ENCODE results near the gene SPATA12. TPM values are rescaled to one million over a fixed set of nuclear protein-coding genes. Genes with fewer than 3 reads are reported as not detected.

SPATA12 gene
- total RNA-seq, 1 experiment from 2014 or later, result 0.86 TPM

DNA sequence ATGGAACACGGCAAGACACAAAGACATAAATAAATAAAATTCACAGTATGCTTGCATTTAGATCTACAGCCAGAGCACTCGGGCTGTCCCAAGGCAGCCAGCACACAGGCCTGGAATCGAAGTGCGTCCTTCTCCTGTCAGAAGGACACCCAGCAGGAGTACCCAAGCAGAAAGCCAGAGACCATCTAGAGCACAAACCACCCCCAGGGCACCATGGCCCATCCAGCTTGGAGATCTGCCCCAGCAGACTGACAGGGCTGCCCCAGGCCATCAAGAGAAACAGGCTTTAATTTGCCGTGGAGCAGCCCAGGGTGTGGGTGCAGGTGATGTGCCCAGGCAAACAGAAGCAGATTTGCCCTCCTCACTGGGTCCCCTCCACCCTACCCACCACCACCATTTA lies 7.8 kb upstream of the SPATA12 start:
- DNase-seq (ENCODE audit: low spot score), result no peak

DNA sequence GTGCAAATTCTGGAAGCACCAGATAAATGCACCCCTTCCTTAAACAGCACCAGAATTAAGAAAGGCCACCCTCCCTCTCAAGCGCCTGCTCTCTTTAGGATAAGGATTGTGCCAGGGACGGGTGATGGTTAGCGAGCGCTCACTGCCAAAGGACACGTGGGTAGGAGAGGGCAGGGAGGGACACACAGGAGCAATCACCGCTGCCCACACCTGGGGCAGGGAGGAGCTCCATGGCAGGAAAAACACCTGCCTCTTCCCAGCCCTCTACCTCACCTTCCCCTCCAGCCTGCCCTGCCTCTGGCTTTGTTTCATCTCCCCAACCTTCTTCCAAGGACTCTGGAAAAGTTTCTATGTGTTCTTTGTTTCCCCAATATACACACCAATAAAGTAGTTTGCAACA lies 7.3 kb upstream of the SPATA12 start:
- no peak for DNase-seq (ENCODE audit: low spot score)

DNA sequence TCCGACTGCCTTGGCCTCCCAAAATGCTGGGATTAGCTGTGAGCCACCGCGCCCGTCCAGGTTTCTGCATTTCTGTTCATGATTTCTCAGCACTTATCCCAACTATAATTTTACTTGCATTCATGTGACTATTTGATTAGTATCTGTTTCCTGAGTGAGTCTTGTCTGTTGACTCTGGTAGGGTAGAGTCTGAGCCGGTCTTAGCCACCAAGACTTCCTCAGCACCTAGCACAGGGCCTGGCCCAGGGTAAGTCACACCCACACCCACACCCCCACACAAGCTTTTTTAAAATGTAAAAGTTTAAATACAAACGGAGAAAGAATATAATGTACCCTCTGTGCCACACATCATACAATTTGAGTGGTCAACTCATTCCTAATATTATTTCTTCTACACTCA lies 3.1 kb upstream of the SPATA12 start:
- no peak for DNase-seq (ENCODE audit: low spot score)

DNA sequence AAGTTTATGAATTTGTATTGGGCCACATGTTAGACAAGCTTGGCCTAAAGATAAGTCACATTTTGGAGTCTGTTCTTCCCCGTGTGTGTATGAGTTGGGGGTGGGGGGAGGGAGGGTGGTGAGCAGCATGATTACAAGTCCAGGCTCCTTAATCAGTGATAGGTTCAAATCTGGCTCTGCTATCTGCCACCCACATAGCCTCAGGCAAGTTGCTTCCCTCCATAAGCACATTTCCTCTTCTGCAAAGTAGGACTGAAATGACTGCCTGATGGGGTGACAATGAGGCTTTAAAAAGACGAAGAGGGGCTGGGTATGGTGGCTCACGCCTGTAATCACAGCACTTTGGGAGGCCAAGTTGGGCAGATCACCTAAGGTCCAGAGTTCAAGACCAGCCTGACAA lies 1.1 kb upstream of the SPATA12 start:
- no peak for DNase-seq (ENCODE audit: low spot score)

DNA sequence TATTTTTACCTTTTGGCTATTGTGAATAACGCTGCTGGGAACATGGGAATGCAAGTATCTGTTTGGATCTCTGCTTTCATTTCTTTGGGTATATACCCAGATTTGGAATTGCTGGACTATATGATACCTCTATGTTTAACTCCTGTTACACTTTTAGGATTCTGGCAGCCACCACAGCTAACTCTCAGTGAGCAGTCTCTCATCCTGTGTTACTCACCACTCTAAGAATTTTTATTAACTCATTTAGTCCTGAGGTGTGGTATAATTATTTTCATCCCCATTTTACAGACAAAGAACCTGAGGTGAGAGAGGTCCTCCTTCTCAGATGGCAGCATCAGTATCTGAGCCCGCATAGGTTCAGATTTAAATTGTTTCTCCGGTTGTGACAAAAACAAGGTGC lies 1.1 kb downstream of the SPATA12 start:
- DNase-seq (ENCODE audit: low spot score), result no peak

DNA sequence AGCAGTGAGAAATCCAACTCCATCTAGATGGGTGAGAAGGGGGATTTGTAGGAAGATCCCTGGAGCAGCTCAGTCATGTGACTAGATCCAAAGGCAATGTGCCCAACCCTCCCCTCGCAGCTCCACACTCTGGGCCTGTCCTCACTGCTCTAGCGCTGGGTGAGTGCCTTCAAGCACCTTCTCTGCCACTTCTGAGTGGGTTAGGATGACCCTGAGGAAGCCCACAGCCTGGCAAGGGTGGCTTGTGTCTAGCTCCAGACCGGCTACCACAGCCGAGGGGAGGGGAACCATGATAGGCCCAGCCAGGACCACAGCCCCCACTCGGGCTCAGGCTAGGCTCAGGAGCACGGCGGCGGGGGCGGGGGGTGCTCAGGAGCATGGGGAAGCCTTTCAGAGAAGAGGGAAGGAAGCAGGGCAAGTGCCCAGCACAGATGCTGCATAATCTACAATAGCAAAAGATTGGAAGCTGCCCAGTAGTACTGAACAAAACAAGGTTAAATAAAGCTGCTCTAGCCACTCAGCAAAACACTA lies 1.7 kb downstream of the SPATA12 start:
- DNase-seq (ENCODE audit: low spot score), result no peak

DNA sequence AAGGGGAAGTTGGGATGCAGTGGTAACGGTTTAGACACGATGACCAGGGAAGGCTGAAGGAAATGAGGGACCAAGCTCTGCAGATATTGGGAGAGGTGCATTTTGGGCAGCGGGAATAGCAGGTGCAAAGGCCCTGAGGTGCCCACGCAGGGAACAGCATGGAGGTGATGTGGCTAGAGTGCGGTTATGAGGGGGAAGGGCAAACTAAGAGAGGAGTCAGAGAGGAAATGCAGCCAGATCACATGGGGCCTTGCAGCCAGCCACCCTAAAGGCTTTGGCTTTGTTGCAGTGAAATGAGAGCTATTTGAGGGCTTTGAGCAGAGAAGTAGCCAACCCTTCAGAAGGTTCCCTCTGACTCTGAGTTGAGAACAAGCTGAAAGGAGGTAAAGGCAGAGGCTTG lies 2.6 kb downstream of the SPATA12 start:
- no peak for DNase-seq (ENCODE audit: low spot score)

DNA sequence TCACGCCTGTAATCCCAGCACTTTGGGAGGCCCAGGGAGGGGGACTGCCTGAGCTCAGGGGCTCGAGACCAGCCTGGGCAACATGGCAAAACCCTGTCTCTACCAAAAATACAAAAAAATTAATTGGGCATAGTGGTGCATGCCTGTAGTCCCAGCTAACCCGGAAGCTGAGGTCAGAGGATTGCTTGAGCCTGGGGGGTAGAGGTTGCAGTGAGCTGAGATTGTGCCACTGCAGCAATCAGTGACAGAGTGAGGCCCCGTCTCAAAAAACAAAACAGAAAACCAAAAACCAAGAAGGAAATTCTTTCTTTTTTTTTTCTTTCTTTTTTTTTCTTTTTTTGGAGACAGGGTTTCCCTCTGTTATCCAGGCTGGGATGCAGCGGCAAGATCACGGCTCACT lies 3.5 kb downstream of the SPATA12 start:
- DNase-seq (ENCODE audit: low spot score), result no peak

DNA sequence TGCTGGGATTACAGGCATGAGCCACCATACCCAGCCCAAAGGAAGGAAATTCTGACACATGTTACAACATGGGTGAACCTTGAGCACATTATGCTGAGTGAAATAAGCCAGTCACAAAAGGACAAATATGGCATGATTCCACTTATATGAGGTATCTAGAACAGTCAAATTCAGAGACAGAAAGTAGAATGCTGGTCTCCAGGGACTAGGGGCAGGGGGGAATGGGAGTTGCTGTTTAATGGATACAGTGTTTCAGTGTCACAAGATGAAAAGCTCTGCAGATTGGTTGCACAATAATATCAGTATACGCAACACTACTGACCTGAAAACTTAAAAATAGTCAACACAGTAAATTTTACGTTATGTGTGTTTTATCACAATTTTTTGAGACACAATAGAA lies 4.1 kb downstream of the SPATA12 start:
- no peak for DNase-seq (ENCODE audit: low spot score)

DNA sequence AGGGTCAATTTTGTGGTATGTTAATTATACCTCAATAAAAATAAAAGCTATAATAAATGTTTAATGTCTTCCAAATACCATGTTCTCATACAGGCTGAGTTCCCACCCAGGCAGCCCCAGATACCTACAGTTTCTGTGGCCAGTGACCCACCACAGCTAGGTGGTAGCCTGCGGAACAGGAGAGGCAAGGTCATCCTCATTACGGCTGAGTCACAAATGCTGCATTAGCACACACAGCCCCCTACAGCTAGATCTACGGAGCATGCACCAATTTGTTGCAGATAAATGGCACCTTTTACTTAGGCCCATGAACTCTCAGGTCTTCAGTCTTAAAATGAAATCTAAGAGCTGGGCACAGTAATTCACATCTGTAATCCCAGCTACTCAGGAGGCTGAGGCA lies 5.1 kb downstream of the SPATA12 start:
- no peak for DNase-seq (ENCODE audit: low spot score)

DNA sequence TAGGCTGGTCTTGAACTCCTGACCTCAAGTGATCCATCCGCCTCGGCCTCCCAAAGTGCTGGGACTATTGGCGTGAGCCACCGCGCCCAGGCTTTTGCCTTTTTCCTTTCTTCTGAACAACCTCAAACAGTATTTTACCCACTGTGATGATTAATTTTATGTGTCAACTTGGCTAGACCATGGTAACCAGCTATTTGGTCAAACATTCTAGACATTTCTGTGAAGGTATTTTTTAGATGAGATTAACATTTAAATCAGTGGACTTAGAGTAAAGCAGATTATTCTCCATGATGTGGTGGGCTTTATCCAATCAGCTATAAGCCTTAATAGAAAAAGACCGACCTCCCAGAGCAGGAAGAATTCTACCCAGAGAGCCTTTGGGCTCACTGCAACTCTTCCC lies 6.0 kb downstream of the SPATA12 start:
- DNase-seq (ENCODE audit: low spot score), result no peak

DNA sequence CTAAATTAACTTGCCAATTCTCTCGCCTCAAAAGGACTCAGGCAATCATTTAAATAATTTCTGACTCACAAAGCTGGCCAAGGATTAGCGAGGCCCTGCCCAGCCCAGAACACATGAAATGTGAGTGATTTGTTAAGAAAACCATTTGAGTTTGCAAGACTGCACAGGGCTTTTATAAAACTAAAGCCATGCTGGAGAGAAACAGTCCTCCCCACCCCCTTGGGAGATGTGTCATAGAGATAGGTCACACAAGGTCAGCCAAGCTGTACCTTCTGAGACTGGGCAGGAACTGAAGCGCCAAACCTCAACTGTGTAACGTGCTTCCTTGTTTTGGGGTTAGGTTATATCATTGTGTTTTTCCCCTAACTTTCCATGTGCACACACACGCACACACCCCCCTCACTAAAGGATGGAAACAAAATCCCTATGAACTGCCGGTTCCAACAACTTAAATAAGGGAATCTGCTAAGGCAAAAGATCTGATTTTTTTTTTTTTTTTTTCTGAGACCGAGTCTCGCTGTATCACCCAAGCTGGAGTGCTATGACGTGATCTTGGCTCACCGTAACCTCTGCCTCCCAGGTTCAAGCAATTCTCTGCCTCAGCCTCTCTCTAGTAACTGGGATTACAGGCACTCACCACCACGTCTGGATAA lies 8.1 kb downstream of the SPATA12 start:
- peak; percentile 53 for DNase-seq (ENCODE audit: low spot score)

DNA sequence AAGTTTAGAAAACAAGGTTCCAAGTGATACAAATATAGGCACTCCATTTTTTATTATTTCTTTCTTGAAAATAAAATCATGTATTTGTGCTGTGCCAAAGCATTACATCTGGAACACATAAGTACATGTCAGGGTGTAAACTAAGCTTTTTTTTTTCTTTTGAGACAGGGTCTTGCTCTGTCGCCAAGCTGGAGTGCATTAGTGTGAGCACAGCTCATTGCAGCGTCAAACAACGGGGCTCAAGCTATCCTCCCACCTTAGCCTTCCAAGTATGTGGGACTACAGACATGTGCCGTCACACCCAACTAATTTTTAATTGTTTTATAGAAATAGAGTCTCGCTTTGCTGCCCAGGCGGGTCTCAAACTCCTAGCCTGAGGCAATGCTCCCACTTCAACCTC lies 9.0 kb downstream of the SPATA12 start:
- no peak for DNase-seq (ENCODE audit: low spot score)

DNA sequence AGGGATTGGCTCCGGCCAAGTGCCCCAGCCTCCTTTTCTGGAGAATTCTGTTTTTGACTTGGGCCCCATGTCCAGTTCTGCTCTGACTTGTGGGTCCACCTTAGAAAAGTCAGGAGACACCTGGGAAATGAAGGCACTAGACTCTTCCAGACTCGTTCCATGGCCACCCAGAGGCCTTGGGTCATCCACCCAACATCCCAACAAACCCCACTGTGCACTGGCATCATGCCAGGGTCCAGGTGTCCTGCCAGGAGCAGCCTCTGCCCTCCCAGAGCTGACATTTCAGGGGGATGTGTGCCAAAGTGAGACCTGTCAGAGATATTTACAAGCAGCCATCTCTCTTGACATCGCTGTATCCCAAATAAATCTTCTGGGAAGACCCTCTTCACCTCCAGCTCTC lies 13.2 kb downstream of the SPATA12 start:
- DNase-seq (ENCODE audit: low spot score), result no peak

DNA sequence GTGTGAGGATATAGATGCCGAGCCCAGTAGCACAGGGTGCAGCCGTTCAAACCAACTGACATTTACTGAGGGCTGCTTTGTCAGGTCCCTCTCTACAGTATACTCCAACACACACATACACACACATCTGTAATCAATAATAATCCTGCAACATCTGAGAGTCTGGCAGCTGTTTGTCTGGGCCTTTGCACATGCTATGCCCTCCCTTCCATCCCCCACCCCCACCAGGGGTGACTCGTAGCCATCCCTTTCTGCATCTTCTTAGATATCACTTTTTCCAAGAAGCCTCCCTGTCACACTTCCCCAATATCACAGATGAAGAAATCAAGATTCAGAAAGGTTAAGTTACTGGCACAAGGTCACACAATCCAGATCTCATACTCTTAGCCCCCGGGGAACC lies 13.7 kb downstream of the SPATA12 start:
- DNase-seq (ENCODE audit: low spot score), result no peak

DNA sequence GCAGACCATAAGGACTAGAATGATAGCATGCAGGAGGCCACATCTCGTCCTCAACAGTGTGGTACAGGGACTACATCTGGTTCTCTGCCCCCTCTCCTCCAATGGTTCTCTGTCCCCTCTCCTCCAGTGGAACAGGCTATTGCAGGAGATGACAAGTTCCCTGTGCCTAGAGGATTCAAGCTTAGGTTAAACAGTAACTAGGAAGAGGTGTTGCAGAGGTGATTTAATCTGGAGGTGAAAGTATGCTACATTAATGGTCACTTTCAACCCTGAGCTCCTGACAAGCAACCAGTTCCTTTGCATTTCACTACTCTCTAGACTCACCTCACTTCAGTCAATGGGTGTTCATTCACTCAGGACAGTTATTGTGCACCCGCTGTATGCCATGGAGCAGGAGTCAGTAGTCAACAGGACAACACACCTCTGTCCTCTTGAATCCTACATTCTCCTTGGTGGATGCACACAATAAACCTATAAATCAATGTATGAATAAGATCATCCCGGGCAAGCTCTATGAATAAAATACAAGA lies 16.0 kb downstream of the SPATA12 start:
- no peak for DNase-seq (ENCODE audit: low spot score)

DNA sequence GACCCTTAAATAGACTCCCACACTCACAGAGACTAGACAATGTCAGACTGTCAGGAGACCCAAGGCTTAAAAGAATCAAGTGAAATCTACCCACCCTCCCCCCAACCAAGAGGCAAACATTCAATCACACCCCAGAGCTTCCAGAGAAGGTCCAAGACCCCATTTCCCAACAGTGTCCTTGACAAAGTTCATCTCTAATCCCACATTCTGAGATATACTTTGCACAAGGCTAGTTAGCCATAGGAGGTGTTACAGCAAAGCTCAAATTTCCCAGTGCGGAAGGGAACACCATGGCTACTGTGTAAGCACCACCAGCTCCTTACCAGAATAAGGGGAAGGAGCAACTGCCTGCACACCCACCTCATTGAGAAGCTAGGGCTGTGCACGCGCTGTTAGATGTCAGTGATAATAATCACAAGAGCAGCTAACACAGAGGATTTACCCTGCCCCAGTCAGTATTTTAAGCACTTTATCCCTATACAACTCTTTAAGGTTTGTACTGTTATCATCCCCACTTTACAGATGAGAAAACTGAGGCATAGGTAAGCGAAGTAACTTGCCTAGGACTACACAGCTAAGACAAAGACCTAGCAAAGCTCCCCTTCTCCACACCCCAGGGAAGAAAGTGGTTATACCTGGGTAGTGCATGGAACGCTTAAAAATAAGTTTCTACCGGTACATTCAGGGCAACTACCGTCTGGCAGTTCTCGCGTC lies 17.3 kb downstream of the SPATA12 start:
- DNase-seq (ENCODE audit: low spot score), result no peak

DNA sequence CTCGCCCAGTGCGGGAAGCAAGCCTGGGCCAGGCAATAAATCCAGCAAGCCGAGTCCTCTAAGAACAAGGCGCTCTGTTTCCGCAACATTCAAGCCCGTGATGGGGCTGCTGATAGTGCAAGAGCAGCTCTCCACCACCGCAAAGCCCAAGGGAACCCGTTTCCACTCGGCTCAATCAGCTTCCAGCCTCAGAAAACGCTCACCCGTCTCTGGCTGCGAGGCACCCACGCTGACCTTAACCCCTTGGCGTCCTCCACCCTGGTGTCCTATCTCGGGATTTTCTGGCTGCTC lies 17.8 kb downstream of the SPATA12 start:
- DNase-seq (ENCODE audit: low spot score), result peak; percentile 46

DNA sequence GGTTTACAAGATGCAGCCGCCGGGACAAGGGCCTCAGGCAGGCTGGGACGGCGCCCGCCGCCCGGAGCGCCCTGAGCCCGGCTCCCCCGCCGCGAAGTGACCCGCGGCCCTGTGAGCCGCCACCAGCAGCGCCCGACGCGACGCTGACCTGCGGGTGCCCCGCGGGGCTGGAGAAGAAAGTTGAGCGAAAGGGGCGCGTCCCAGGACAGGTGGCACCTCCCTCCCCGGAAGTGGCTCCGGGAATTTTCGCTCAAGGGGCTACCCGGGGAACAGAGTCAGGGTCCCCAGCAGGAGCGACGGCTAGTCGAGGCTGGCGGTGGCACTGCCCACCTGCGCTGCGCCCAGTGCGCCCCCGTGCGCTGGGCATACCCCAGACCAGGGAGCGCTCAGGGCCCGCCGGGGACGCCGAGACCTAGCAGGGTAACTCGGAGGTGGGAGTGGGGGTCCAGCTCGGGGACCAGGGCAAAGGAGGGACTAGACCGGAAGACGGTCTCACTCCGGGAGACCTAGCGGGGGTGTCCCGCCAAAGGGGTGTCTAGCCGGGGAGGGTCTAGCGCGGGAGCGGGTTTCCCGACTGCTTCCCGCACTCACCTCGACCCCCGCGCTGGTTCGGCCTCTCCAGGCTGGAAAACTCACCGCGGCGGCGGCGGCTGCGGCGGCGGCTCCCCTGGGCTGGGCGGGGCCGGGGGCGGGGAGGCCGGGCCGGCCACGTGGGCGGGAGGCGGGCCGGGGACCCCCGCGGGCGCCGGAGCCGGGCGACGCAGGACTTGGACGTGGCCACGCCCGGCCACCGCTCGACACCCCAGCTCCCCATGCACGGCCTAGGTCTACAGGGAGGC lies 18.4 kb downstream of the SPATA12 start:
- DNase-seq (ENCODE audit: low spot score), result peak; percentile 37

DNA sequence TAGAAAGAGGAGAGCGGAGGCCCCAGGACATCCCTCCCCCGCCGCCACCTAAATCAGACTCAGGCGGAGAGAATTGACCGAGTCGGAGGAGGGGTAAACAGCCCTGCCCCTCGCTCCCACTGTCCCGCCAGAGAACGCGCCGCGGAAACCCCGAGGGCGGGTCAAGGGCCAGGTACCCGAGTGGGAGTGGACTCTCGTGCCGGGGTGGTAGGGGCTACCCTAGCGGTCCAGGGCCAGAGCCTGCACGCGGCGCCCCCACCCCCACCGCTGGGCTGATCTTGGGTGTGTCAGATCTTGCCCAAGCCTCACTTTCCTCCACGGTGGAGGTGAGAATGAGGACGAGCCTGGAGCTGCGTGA lies 19.0 kb downstream of the SPATA12 start:
- no peak for DNase-seq (ENCODE audit: low spot score)

DNA sequence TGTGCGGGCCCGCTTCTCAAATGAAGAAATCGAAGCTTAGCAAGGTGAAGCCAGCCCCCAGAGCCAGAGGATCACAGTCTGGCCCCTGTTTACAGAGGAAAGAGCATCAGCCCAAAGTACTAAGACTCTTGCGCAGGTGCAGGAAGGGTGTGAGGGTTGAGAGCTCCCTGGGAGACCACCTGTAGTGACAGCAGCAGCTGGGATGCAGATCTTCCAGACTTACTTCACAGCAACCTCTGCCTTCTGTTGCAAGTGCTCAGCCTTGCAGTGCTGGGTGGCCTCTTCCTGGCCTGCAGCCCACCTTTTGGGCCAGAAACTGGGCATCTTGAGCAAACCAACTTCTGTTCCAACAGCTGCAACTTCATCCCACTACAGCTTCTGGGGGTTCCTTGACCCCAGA lies 19.7 kb downstream of the SPATA12 start:
- DNase-seq (ENCODE audit: low spot score), result no peak

DNA sequence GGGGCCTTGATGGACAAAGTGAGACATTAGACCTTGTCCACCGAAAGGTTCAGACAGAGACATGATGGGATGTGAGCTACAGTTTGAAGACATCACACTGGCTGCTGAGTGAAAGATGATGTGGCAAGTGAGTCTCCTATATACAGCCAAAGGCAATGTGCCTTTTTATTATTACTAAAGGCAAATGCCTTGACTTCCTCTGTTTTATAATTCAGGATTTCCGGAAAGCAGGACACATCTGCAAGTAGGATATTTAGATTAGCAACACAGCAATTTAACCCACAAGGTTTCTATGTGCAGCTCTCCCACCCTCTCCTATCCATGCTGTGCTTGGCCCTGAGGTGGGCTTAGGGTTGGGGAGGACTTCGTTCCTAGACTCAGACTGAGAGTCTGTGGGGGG lies 20.7 kb downstream of the SPATA12 start:
- no peak for DNase-seq (ENCODE audit: low spot score)

DNA sequence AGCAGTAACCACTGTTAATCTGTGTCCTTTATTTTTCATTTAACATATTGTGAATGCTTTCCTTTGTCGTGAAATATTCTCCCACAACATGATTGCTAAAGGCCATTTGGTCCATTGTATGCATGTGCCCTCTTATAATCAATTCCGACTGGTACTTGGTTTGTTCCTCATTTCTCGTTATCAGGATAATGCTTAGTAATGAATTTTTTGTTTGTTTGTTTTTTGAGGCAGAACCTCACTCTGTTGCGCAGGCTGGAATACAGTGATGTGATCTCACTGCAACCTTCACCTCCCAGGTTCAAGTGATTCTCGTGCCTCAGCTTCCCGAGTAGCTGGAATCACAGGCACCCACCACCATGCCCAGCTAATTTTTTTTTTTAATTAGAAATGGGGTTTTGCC lies 22.0 kb downstream of the SPATA12 start:
- no peak for DNase-seq (ENCODE audit: low spot score)
